Measurements from ENCODE around the gene SRPK1.
"Not testable (repeated sequence)": the region's sequence is repeated elsewhere in the genome, so short reads cannot be mapped to it uniquely, and the experiment has no call there.

The SRPK1 gene

DNA sequence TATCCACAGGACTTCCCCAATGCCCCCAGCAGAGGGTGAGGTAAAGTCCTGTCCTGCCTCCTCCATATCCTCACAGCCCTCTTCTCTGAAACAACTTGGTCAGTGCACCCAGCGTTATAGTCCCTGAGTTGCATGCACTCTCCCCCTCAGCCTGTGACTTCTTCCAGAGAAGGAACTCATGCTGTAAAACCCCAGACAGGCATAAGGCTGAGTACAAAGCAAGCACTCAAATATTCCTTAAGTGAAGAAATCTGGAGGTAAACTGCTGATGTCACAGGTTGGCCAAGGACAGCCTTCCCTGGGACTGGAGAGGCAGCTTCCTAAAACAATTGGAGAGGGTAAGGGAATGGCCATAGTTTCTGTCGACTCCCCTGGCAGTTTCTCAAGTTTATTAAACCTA is 12.9 kb upstream of the SRPK1 start:
- H3K36me3 ChIP-seq (ENCODE audit: control insufficient read depth in 5 of 5, insufficient read depth in 5 of 5, low read length in 5 of 5) = no peaks in the 10 kb centered on the region
- H3K4me3 ChIP-seq (ENCODE audit: low read depth in 1 of 5, low read length in 5 of 5) = no peak overlapping the region
- no peaks in the 10 kb centered on the region for H3K9me3 ChIP-seq (ENCODE audit: control insufficient read depth in 5 of 5, low read length in 5 of 5)
- no peaks in the 10 kb centered on the region for H3K4me1 ChIP-seq (ENCODE audit: control insufficient read depth in 5 of 5, insufficient read depth in 5 of 5, low read length in 5 of 5)
- H3K27me3 ChIP-seq (ENCODE audit: control insufficient read depth in 5 of 5, insufficient read depth in 4 of 5, low read length in 5 of 5) = no peaks in the 10 kb centered on the region
- no peak overlapping the region for H3K27ac ChIP-seq (ENCODE audit: low read depth, low read length)
- H3K9ac ChIP-seq (ENCODE audit: low read length in 5 of 5) = no peak overlapping the region

DNA sequence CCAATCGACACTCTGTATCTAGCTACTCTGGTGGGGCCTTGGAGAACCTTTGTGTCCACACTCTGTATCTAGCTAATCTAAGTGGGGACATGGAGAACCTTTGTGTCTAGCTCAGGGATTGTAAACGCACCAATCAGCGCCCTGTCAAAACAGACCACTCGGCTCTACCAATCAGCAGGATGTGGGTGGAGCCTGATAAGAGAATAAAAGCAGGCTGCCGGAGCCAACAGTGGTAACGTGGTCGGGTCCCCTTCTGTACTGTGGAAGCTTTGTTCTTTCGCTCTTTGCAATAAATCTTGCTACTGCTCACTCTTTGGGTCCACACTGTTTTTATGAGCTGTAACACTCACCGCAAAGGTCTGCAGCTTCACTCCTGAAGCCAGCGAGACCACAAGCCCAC is 11.0 kb upstream of the SRPK1 start:
- H3K9ac ChIP-seq (ENCODE audit: low read length in 5 of 5); H3K4me1 ChIP-seq (ENCODE audit: control insufficient read depth in 5 of 5, insufficient read depth in 5 of 5, low read length in 5 of 5); H3K27ac ChIP-seq (ENCODE audit: low read depth, low read length); H3K9me3 ChIP-seq (ENCODE audit: control insufficient read depth in 5 of 5, low read length in 5 of 5); H3K4me3 ChIP-seq (ENCODE audit: low read depth in 1 of 5, low read length in 5 of 5); H3K27me3 ChIP-seq (ENCODE audit: control insufficient read depth in 5 of 5, insufficient read depth in 4 of 5, low read length in 5 of 5); H3K36me3 ChIP-seq (ENCODE audit: control insufficient read depth in 5 of 5, insufficient read depth in 5 of 5, low read length in 5 of 5): not testable (repeated sequence)

DNA sequence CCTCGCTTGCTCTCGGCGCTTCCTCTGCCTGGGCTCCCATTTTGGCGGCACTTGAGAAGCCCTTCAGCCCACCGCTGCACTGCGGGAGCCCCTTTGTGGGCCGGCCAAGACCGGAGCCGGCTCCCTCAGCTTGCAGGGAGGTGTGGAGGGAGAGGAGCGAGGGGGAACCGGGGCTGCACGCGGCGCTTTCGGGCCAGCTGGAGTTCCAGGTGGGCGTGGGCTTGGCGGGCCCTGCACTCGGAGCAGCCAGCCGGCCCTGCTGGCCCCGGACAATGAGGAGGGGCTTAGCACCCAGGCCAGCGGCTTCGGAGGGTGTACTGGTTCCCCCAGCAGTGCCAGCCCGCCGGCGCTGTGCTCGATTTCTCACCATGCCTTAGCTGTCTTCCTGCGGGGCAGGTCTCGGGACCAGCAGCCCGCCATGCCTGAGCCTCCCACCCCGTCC is 10.2 kb upstream of the SRPK1 start:
- H3K27ac ChIP-seq (ENCODE audit: low read depth, low read length) = no peak overlapping the region
- H3K9me3 ChIP-seq (ENCODE audit: control insufficient read depth in 5 of 5, low read length in 5 of 5) = no peaks in the 10 kb centered on the region
- H3K36me3 ChIP-seq (ENCODE audit: control insufficient read depth in 5 of 5, insufficient read depth in 5 of 5, low read length in 5 of 5) = no peaks in the 10 kb centered on the region
- H3K4me3 ChIP-seq (ENCODE audit: low read depth in 1 of 5, low read length in 5 of 5) = no peak overlapping the region
- H3K9ac ChIP-seq (ENCODE audit: low read length in 5 of 5) = no peak overlapping the region
- H3K27me3 ChIP-seq (ENCODE audit: control insufficient read depth in 5 of 5, insufficient read depth in 4 of 5, low read length in 5 of 5) = no peaks in the 10 kb centered on the region
- no peaks in the 10 kb centered on the region for H3K4me1 ChIP-seq (ENCODE audit: control insufficient read depth in 5 of 5, insufficient read depth in 5 of 5, low read length in 5 of 5)

DNA sequence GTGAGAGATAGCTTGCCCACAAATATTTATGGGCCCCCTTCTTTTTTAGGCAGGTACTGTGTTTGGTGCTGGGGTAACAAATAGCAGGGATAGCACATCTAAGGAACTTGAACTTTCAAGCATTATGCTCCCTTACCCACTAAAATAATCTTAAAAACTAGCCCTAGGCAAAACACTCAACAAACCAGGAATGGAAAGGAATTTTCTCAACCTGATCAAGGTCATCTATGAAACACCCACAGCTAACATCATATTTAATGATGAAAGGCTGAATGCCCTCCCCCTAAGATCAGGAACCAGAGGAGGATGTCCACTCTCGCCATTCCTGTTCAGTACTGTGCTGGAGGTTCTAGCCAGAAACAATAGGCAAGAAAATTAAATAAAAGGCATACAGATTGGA is 8.7 kb upstream of the SRPK1 start:
- Histone ChIP-seq H3K36me3 (ENCODE audit: control insufficient read depth in 5 of 5, insufficient read depth in 5 of 5, low read length in 5 of 5) (no peaks in the 10 kb centered on the region), H3K27me3 (ENCODE audit: control insufficient read depth in 5 of 5, insufficient read depth in 4 of 5, low read length in 5 of 5) (no peaks in the 10 kb centered on the region), H3K27ac (ENCODE audit: low read depth, low read length) (no peak overlapping the region), H3K9me3 (ENCODE audit: control insufficient read depth in 5 of 5, low read length in 5 of 5) (no peaks in the 10 kb centered on the region), H3K4me1 (ENCODE audit: control insufficient read depth in 5 of 5, insufficient read depth in 5 of 5, low read length in 5 of 5) (no peaks in the 10 kb centered on the region), H3K4me3 (ENCODE audit: low read depth in 1 of 5, low read length in 5 of 5) (no peak overlapping the region), H3K9ac (ENCODE audit: low read length in 5 of 5) (no peak overlapping the region)

DNA sequence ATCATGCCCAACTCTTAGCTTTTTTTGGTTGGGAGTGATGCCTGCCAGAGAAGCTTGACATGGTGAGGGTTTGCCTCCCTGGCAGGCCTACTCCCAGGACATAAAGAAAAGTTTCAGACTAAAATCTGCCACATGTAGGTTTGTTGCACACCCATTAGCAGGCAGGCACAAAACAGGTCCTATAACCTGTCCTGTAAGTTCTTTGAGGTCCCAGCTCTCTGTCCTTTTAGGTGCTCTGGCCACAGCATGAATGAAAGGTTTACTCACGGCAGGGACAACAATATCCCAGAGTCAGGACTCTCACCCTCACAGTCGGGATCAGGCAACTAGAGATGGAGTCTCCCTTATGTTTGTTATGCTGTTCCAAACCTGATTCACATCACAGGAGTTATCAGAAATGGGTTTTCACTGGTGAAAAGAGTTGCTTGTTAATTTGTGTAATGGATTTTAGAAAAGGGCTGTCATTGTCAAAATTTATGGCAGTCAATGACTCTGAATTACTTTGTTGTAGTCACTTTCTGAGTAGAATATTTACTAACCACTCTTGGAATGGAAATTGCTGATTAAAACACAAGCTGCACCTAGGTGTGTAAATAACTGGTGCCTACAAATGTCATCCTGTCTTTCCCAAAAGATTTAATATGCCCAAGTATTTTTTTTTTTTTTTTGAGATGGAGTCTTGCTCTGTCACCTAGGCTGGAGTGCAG is 5.8 kb upstream of the SRPK1 start:
- Histone ChIP-seq H3K27ac (ENCODE audit: low read depth, low read length) (no peak overlapping the region), H3K4me3 (ENCODE audit: low read depth in 1 of 5, low read length in 5 of 5) (no peak overlapping the region), H3K9ac (ENCODE audit: low read length in 5 of 5) (no peak overlapping the region), H3K36me3 (ENCODE audit: control insufficient read depth in 5 of 5, insufficient read depth in 5 of 5, low read length in 5 of 5) (no peaks in the 10 kb centered on the region), H3K27me3 (ENCODE audit: control insufficient read depth in 5 of 5, insufficient read depth in 4 of 5, low read length in 5 of 5) (no peaks in the 10 kb centered on the region), H3K9me3 (ENCODE audit: control insufficient read depth in 5 of 5, low read length in 5 of 5) (no peaks in the 10 kb centered on the region), H3K4me1 (ENCODE audit: control insufficient read depth in 5 of 5, insufficient read depth in 5 of 5, low read length in 5 of 5) (peaks cover 0 to 8% (median 7%) of the 10 kb centered on the region in 5 donors)

DNA sequence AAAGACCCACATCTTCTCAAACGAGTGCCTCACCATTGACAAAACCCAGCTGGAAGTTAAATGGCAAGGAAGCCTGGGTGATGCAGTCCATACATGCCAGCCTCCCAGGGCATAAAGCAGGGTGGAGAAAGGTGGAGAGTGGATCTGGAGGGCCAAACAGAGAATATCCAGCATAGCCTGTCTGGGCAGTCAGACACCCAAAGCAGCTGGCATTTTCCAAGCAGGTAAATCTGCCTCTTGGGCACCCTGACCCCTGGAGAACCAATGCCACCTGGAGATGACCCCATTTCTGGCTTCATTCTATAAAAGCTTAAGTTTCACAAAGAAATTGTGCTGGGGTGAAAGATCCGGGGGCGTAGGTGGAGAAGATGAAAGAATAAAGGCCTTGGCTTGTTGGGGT is 5.1 kb upstream of the SRPK1 start:
- no peaks in the 10 kb centered on the region for H3K9me3 ChIP-seq (ENCODE audit: control insufficient read depth in 5 of 5, low read length in 5 of 5)
- H3K27me3 ChIP-seq (ENCODE audit: control insufficient read depth in 5 of 5, insufficient read depth in 4 of 5, low read length in 5 of 5) = no peaks in the 10 kb centered on the region
- no peak overlapping the region for H3K27ac ChIP-seq (ENCODE audit: low read depth, low read length)
- H3K4me3 ChIP-seq (ENCODE audit: low read depth in 1 of 5, low read length in 5 of 5) = no peak overlapping the region
- no peak overlapping the region for H3K9ac ChIP-seq (ENCODE audit: low read length in 5 of 5)
- H3K4me1 ChIP-seq (ENCODE audit: control insufficient read depth in 5 of 5, insufficient read depth in 5 of 5, low read length in 5 of 5) = peaks cover 0 to 14% (median 13%) of the 10 kb centered on the region in 5 donors
- H3K36me3 ChIP-seq (ENCODE audit: control insufficient read depth in 5 of 5, insufficient read depth in 5 of 5, low read length in 5 of 5) = no peaks in the 10 kb centered on the region

DNA sequence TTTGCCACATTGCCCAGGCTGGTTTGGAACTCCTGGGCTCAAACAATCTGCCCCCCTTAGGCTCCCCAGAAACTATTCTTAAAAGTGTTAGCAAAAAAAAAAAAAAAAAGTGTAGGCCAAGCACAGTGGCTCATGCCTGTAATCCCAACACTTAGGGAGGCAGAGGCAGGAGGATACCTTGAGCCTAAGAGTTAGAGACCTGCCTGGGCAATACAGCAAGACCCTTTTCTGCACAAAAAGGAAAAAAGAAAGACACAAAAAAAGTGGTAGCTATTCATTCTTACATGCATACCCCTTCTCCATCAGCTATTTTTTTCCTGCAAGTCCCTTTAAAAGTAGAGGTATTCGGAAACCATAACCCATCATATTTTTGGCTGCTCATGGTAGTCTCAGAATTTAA is 3.2 kb upstream of the SRPK1 start:
- H3K4me3 ChIP-seq (ENCODE audit: low read depth in 1 of 5, low read length in 5 of 5) = no peak overlapping the region
- no peaks in the 10 kb centered on the region for H3K9me3 ChIP-seq (ENCODE audit: control insufficient read depth in 5 of 5, low read length in 5 of 5)
- H3K27ac ChIP-seq (ENCODE audit: low read depth, low read length) = no peak overlapping the region
- H3K36me3 ChIP-seq (ENCODE audit: control insufficient read depth in 5 of 5, insufficient read depth in 5 of 5, low read length in 5 of 5) = no peaks in the 10 kb centered on the region
- peaks cover 0 to 27% (median 25%) of the 10 kb centered on the region in 5 donors for H3K4me1 ChIP-seq (ENCODE audit: control insufficient read depth in 5 of 5, insufficient read depth in 5 of 5, low read length in 5 of 5)
- H3K9ac ChIP-seq (ENCODE audit: low read length in 5 of 5) = no peak overlapping the region
- no peaks in the 10 kb centered on the region for H3K27me3 ChIP-seq (ENCODE audit: control insufficient read depth in 5 of 5, insufficient read depth in 4 of 5, low read length in 5 of 5)

DNA sequence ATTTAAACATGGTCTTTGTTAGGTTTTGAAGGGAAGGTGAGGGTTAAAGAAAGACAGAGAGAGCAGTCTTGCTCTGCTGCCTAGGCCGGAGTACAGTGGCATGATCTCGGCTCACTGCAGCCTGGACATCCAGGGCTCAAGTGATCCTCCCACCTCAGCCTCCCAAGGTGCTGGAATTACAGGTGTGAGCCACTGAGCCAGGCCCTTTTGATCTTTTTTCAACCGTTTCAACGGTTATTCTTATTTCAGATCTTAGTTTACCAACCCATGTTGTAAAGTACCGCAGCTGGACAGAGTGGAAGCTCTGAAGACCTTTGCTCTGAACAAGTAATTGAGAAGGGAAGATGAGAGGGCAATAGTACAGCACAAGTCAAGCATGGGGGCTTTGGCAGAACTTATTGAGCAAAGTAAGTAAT is 1.2 kb upstream of the SRPK1 start:
- Histone ChIP-seq H3K9ac (ENCODE audit: low read length in 5 of 5) (no peak overlapping the region), H3K4me1 (ENCODE audit: control insufficient read depth in 5 of 5, insufficient read depth in 5 of 5, low read length in 5 of 5) (peaks cover 0 to 29% (median 27%) of the 10 kb centered on the region in 5 donors), H3K36me3 (ENCODE audit: control insufficient read depth in 5 of 5, insufficient read depth in 5 of 5, low read length in 5 of 5) (no peaks in the 10 kb centered on the region), H3K4me3 (ENCODE audit: low read depth in 1 of 5, low read length in 5 of 5) (no peak overlapping the region), H3K27ac (ENCODE audit: low read depth, low read length) (no peak overlapping the region), H3K9me3 (ENCODE audit: control insufficient read depth in 5 of 5, low read length in 5 of 5) (no peaks in the 10 kb centered on the region), H3K27me3 (ENCODE audit: control insufficient read depth in 5 of 5, insufficient read depth in 4 of 5, low read length in 5 of 5) (no peaks in the 10 kb centered on the region)

DNA sequence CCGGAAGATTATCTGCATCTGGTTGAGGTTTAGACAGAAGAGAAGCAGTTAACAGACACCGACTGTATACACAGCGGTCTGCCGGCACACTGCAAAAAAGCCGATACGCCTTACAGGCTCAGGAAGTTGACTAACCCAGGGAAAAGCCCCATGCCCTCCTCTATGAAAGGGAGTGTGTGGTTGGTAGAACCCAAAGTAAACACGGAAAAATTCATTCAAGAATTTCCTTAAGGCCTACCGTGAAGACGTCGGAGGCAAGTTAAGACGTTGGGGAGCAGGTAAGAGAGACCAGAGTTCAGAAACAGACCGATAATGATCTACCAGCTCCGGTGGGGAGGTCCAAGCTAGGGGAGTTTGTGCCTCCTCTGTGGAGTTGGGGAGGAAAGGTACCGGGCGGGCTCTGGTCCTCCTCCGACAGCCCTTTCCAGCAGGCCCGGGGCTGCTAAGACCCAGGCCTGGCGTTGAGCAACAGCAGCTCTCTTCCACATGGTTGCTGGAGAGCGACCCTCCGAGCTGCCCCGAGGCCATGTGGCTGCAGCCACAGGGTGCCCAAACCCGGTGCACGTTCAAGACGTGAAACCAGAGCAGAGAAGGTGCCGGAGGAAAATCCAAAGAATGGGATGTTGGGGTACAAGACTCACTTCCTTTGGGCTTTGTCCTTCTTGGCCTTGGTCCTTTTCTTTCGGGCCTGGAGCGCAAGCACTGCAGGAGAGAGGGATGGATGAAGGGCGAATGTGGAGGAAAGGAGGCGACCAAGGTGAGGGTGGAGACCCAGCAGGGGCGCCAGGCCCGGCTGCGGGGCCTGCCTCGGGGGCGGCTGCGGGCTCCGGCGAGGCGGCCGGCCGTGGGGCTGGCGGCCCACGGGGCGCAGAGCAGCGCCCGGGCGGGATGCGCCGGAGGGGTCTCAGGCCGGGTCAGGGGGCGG is 809 bp downstream of the SRPK1 start:
- Histone ChIP-seq H3K27ac (ENCODE audit: low read depth, low read length) (peak overlapping the region; percentile 39), H3K4me1 (ENCODE audit: control insufficient read depth in 5 of 5, insufficient read depth in 5 of 5, low read length in 5 of 5) (peaks cover 0 to 29% (median 27%) of the 10 kb centered on the region in 5 donors)

More for the DNA sequence above, 809 bp downstream of the SRPK1 start:
- H3K36me3 ChIP-seq (ENCODE audit: control insufficient read depth in 5 of 5, insufficient read depth in 5 of 5, low read length in 5 of 5) = peaks cover 0 to 3% (median 0%) of the 10 kb centered on the region in 5 donors
- H3K4me3 ChIP-seq (ENCODE audit: low read depth in 1 of 5, low read length in 5 of 5) = peak overlapping the region; percentile 71 to 89 (median 82)
- no peaks in the 10 kb centered on the region for H3K9me3 ChIP-seq (ENCODE audit: control insufficient read depth in 5 of 5, low read length in 5 of 5)
- peak overlapping the region; percentile 57 to 79 (median 71) for H3K9ac ChIP-seq (ENCODE audit: low read length in 5 of 5)
- H3K27me3 ChIP-seq (ENCODE audit: control insufficient read depth in 5 of 5, insufficient read depth in 4 of 5, low read length in 5 of 5) = no peaks in the 10 kb centered on the region

Measured in subcutaneous abdominal adipose tissue (tissue), 5 donors.